ENCODE results near the gene HPN.

The HPN gene

GRCh38 chr19:35015270-35015953 is 26.1 kb upstream of the HPN start:
- no peak for TF ChIP-seq CTCF (IDR thresholded peaks at IDR 0.05; ENCODE audit: low read depth, low read length)
- no peak for DNase-seq (ENCODE audit: low read depth, low spot score)
- in situ Hi-C loops (cut with HindIII; ENCODE audit: low sequenced_read_pairs), result no loop called here
- no peak overlapping the region for H3K4me3 ChIP-seq (ENCODE audit: low read depth, low read length)

GRCh38 chr19:35015954-35016351 is 25.6 kb upstream of the HPN start:
- H3K4me3 ChIP-seq (ENCODE audit: low read depth, low read length), result no peak overlapping the region
- in situ Hi-C loops (cut with HindIII; ENCODE audit: low sequenced_read_pairs), result no loop called here
- TF ChIP-seq CTCF (IDR thresholded peaks at IDR 0.05; ENCODE audit: low read depth, low read length), result no peak
- DNase-seq (ENCODE audit: low read depth, low spot score), result no peak

- no peak for TF ChIP-seq CTCF (IDR thresholded peaks at IDR 0.05; ENCODE audit: low read depth, low read length)
- DNase-seq (ENCODE audit: low read depth, low spot score), result no peak
- H3K4me3 ChIP-seq (ENCODE audit: low read depth, low read length), result no peak overlapping the region
- in situ Hi-C loops (cut with HindIII; ENCODE audit: low sequenced_read_pairs), result no loop called here
Observed at GRCh38 chr19:35017507-35017906, 24.0 kb upstream of the HPN start.

GRCh38 chr19:35018379-35018778 is 23.1 kb upstream of the HPN start:
- in situ Hi-C loops (cut with HindIII; ENCODE audit: low sequenced_read_pairs), result no loop called here
- no peak for TF ChIP-seq CTCF (IDR thresholded peaks at IDR 0.05; ENCODE audit: low read depth, low read length)
- DNase-seq (ENCODE audit: low read depth, low spot score), result no peak
- no peak overlapping the region for H3K4me3 ChIP-seq (ENCODE audit: low read depth, low read length)

GRCh38 chr19:35019144-35019543 is 22.4 kb upstream of the HPN start:
- in situ Hi-C loops (cut with HindIII; ENCODE audit: low sequenced_read_pairs), result no loop called here
- DNase-seq (ENCODE audit: low read depth, low spot score), result no peak
- H3K4me3 ChIP-seq (ENCODE audit: low read depth, low read length), result no peak overlapping the region
- no peak for TF ChIP-seq CTCF (IDR thresholded peaks at IDR 0.05; ENCODE audit: low read depth, low read length)

GRCh38 chr19:35021016-35021415 is 20.5 kb upstream of the HPN start:
- H3K4me3 ChIP-seq (ENCODE audit: low read depth, low read length), result no peak overlapping the region
- in situ Hi-C loops (cut with HindIII; ENCODE audit: low sequenced_read_pairs), result no loop called here
- no peak for DNase-seq (ENCODE audit: low read depth, low spot score)
- TF ChIP-seq CTCF (IDR thresholded peaks at IDR 0.05; ENCODE audit: low read depth, low read length), result no peak
